SU-DHL-6 (cell line): ENCODE measurements around the gene ZNF354C.

Experiments
- H2AFZ ChIP-seq: fragments of 200-600 bp; sonication (generic); 2 replicates; pipeline ENCODE4 v1.6.1; 2014; ENCODE audit warnings: low read depth, mild to moderate bottlenecking, moderate library complexity, mixed read lengths, antibody characterized with exemption, low read length; ENCODE audit not compliant: severe bottlenecking
- H3F3A ChIP-seq: fragments of 200-600 bp; shearing (Covaris generic); 2 replicates; pipeline ENCODE4 v1.6.0; 2016; ENCODE audit warnings: antibody characterized with exemption, mild to moderate bottlenecking; ENCODE audit not compliant: insufficient read depth
- H3K27ac ChIP-seq: fragments of 200-600 bp; sonication (generic); 2 replicates; pipeline ENCODE4 v1.5.1; 2016; ENCODE audit warnings: low read depth, mild to moderate bottlenecking, low read length, moderate library complexity, mixed read lengths
- H3K27me3 ChIP-seq: fragments of 200-600 bp; sonication (generic), shearing (Covaris generic); 2 replicates; pipeline ENCODE4 v1.6.0; 2014; ENCODE audit warnings: mild to moderate bottlenecking, low read length
- H3K36me3 ChIP-seq: fragments of 200-600 bp; sonication (generic); 2 replicates; pipeline ENCODE4 v1.6.1; 2014; ENCODE audit warnings: mild to moderate bottlenecking, low read length, mixed read lengths
- H3K4me2 ChIP-seq: fragments of 300-600, 200-600 bp; shearing (Covaris generic), sonication (generic); 2 replicates; pipeline ENCODE4 v1.6.0; 2014; ENCODE audit warnings: low read length, low read depth, mild to moderate bottlenecking; ENCODE audit not compliant: poor library complexity, severe bottlenecking
- H3K4me3 ChIP-seq: fragments of 200-600 bp; sonication (generic); 2 replicates; pipeline ENCODE4 v1.5.1; 2014; ENCODE audit warnings: antibody characterized with exemption, low read length, mild to moderate bottlenecking, mixed read lengths; ENCODE audit not compliant: insufficient read depth, poor library complexity, severe bottlenecking
- H3K79me2 ChIP-seq: fragments of 200-600 bp; sonication (generic); 2 replicates; pipeline ENCODE4 v1.6.1; 2014; ENCODE audit warnings: mild to moderate bottlenecking, low read length, moderate library complexity; ENCODE audit not compliant: insufficient read depth
- H3K9ac ChIP-seq: fragments of 200-600 bp; sonication (generic); 2 replicates; pipeline ENCODE4 v1.7.0; 2014; ENCODE audit warnings: mild to moderate bottlenecking, low read length
- H3K9me2 ChIP-seq: fragments of 200-600 bp; sonication (generic); replicated peaks from 2 replicates; pipeline ENCODE4 v1.6.1; 2014; ENCODE audit warnings: low read length; ENCODE audit not compliant: insufficient read depth
- H3K9me3 ChIP-seq: fragments of 200-600 bp; sonication (generic); 2 replicates; pipeline ENCODE4 v1.6.1; 2014; ENCODE audit warnings: low read length, mixed read lengths; ENCODE audit not compliant: insufficient read depth
- H4K20me1 ChIP-seq: fragments of 200-600 bp; sonication (generic); 2 replicates; pipeline ENCODE4 v1.6.1; 2014; ENCODE audit warnings: low read depth, mild to moderate bottlenecking, antibody characterized with exemption, low read length, moderate library complexity, mixed read lengths
- EZH2phosphoT487 ChIP-seq: fragments of 200-600 bp; sonication (generic), shearing (Covaris generic); conservative IDR thresholded peaks from 2 replicates; pipeline ENCODE4 v1.6.1; 2018; ENCODE audit warnings: mild to moderate bottlenecking, antibody characterized with exemption, low read length, moderate library complexity, mixed read lengths
- TF ChIP-seq, protein P1 (sequence below): fragments of 200-600 bp; sonication (generic); IDR thresholded peaks from one replicate; pipeline ENCODE4 v1.5.1; 2017; ENCODE audit warnings: antibody characterized with exemption, mild to moderate bottlenecking, low read length, moderate library complexity; ENCODE audit not compliant: insufficient read depth, poor library complexity, severe bottlenecking

The ZNF354C gene

DNA sequence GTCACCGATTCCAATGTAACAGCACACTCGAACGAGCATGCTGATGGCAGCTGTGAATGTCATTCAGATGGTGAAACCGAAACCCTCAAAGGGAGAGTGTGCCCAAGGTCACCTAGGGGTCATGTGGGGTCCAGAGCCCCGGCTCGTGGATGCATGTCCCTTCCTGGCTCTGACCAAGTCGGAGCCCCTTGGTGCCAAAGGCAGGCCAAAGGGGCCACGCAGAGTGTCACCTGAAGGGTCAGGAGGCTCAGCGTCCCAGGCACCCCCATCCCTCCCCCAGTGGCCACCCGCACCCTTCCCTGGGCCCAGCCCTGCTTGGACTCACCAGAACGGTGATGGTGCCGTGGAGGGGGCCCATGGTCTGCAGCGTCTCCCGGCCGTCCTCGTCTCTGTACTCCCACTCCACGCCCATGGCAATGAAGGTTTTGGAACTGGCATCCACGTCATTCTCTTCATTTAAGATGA is 69.5 kb downstream of the ZNF354C start:
- H3K4me2 ChIP-seq: no peak overlapping the region
- H3K36me3 ChIP-seq: no peaks in the 10 kb centered on the region
- H3K9me3 ChIP-seq: no peaks in the 10 kb centered on the region
- no peaks in the 10 kb centered on the region for H3K79me2 ChIP-seq
- H4K20me1 ChIP-seq: no peaks in the 10 kb centered on the region
- no peak overlapping the region for H3K4me3 ChIP-seq
- TF ChIP-seq, protein P1, sequence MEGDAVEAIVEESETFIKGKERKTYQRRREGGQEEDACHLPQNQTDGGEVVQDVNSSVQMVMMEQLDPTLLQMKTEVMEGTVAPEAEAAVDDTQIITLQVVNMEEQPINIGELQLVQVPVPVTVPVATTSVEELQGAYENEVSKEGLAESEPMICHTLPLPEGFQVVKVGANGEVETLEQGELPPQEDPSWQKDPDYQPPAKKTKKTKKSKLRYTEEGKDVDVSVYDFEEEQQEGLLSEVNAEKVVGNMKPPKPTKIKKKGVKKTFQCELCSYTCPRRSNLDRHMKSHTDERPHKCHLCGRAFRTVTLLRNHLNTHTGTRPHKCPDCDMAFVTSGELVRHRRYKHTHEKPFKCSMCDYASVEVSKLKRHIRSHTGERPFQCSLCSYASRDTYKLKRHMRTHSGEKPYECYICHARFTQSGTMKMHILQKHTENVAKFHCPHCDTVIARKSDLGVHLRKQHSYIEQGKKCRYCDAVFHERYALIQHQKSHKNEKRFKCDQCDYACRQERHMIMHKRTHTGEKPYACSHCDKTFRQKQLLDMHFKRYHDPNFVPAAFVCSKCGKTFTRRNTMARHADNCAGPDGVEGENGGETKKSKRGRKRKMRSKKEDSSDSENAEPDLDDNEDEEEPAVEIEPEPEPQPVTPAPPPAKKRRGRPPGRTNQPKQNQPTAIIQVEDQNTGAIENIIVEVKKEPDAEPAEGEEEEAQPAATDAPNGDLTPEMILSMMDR: no peak
- TF ChIP-seq EZH2phosphoT487: no peak
- no peaks in the 10 kb centered on the region for H3K9me2 ChIP-seq
- no peaks in the 10 kb centered on the region for H3K27me3 ChIP-seq
- H3F3A ChIP-seq: no peaks in the 10 kb centered on the region
- H3K9ac ChIP-seq: no peak overlapping the region
- no peak overlapping the region for H3K27ac ChIP-seq
- H2AFZ ChIP-seq: no peak overlapping the region

GRCh38 chr5:179130101-179130681 is 70.0 kb downstream of the ZNF354C start:
- no peak for TF ChIP-seq EZH2phosphoT487
- TF ChIP-seq, protein P1: no peak
- Histone ChIP-seq H3K9me2 (no peaks in the 10 kb centered on the region), H3F3A (no peaks in the 10 kb centered on the region), H3K27ac (no peak overlapping the region), H3K36me3 (no peaks in the 10 kb centered on the region), H3K9ac (no peak overlapping the region), H3K4me3 (no peak overlapping the region), H4K20me1 (no peaks in the 10 kb centered on the region), H3K9me3 (no peaks in the 10 kb centered on the region), H3K27me3 (no peaks in the 10 kb centered on the region), H2AFZ (no peak overlapping the region), H3K4me2 (no peak overlapping the region), H3K79me2 (no peaks in the 10 kb centered on the region)

DNA sequence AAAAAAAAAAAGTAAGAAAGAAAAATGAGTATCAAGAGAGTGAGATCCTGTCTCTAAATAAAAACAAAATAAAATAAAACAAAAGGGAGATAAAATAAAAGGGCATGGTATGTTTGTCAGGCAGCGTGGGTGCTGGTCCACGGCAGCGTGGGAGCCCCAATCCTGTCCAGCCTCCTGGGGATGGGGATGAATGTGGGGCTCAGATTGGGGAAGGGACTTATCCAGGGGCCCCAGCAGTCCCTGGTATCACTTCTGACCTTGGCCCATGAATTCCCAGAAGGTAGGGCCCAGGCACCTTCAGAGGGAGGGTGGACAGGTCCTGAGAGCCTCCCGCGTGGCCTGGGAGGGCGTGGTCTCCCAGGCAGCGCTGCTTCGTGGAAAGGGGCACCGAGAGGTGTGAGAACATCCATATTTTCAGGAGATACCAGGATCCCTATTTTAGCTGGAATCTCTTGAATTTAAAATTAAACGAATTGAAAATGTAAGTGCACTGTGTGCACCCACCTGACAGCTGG is 71.2 kb downstream of the ZNF354C start:
- no peaks in the 10 kb centered on the region for H3F3A ChIP-seq
- H3K4me2 ChIP-seq: no peak overlapping the region
- H3K4me3 ChIP-seq: no peak overlapping the region
- no peaks in the 10 kb centered on the region for H3K9me3 ChIP-seq
- no peak overlapping the region for H2AFZ ChIP-seq
- H3K27ac ChIP-seq: no peak overlapping the region
- H3K9me2 ChIP-seq: no peaks in the 10 kb centered on the region
- TF ChIP-seq, protein P1: no peak
- TF ChIP-seq EZH2phosphoT487: no peak
- H3K36me3 ChIP-seq: no peaks in the 10 kb centered on the region
- H3K27me3 ChIP-seq: no peaks in the 10 kb centered on the region
- no peaks in the 10 kb centered on the region for H3K79me2 ChIP-seq
- no peak overlapping the region for H3K9ac ChIP-seq
- H4K20me1 ChIP-seq: no peaks in the 10 kb centered on the region
